Testis (tissue), 2 donors: ENCODE results near the gene VEGFD.

Experiments
- POLR2A ChIP-seq: fragments of 450-650 bp; IDR thresholded peaks from one replicate; pipeline ENCODE4 v1.6.1; 2017; ENCODE audit warnings: antibody characterized with exemption, mild to moderate bottlenecking, moderate library complexity
- TF ChIP-seq, protein P1 (sequence below), 3 experiments: fragments of 450-650 bp in 2 of 3; fragments of 200-600 bp in 1 of 3; sonication (generic) in 1 of 3; IDR thresholded peaks; one replicate each; pipeline ENCODE4 v1.5.1; 2016 to 2019; ENCODE audit warnings: antibody characterized with exemption in 3 of 3, mild to moderate bottlenecking in 2 of 3, moderate library complexity in 1 of 3

DNA sequence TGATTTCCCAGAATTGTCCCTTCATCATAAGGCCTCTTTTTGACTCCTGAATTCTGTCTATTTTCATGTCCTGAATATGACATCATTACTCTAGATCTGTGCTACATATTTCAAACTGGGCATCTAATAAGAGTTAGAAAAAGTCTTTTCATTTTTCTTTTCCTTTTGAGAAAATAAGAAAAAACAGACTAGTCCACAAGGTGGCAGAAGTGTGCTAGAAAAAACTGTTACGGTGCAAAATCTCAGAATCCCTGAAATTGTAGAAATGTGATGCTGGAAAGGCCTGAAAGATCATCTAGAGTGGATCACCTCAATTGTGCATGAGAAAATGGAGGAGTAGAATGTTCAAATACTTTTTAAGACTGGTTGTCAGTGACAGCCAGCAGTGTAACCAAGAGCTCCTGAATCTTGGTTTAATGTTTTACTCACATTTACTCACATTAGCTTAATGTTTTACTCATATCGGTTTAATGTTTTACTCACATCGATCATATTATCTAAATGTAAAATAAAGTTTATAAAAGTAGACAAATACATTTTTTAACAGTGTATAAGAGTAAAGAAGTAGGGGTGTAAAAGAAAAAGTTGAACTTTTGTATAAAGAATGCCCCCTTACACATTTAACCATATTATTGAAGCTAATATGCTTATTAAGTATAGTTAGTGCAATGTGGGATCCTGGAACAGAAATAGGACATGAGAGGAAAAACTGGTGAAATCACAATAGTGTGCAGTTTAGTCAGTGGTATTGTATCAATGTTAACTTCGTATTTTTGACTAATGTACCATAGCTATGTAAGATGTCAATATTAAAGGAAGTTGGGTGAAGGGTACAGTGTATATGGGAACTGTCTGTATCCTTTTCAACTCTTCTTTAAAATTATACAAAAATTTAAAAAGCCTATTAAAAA lies 84.0 kb downstream of the VEGFD start:
- TF ChIP-seq POLR2A, result no peak
- TF ChIP-seq, protein P1, sequence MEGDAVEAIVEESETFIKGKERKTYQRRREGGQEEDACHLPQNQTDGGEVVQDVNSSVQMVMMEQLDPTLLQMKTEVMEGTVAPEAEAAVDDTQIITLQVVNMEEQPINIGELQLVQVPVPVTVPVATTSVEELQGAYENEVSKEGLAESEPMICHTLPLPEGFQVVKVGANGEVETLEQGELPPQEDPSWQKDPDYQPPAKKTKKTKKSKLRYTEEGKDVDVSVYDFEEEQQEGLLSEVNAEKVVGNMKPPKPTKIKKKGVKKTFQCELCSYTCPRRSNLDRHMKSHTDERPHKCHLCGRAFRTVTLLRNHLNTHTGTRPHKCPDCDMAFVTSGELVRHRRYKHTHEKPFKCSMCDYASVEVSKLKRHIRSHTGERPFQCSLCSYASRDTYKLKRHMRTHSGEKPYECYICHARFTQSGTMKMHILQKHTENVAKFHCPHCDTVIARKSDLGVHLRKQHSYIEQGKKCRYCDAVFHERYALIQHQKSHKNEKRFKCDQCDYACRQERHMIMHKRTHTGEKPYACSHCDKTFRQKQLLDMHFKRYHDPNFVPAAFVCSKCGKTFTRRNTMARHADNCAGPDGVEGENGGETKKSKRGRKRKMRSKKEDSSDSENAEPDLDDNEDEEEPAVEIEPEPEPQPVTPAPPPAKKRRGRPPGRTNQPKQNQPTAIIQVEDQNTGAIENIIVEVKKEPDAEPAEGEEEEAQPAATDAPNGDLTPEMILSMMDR (IDR thresholded peaks at IDR 0.05), result peak in 2 of 3 experiments; percentile 20 to 43
